GM23338 (cell line): Measurements from ENCODE around the gene EXTL1. TPM values are rescaled to one million over a fixed set of nuclear protein-coding genes. Genes with fewer than 3 reads are reported as not detected.

Experiments used
- ATAC-seq: fragments of 200-7000 bp; cut with Tn5 transposase; 3 replicates; pipeline ENCODE4 v1.9.1; 2020
- DNase-seq: peaks from one replicate; pipeline ENCODE4 v3.0.0-alpha.2; 2015; ENCODE audit warnings: low spot score
- H2AFZ ChIP-seq: fragments of 200-600 bp; sonication (generic); 2 replicates; pipeline ENCODE4 v1.8.0; 2016; ENCODE audit warnings: antibody characterized with exemption, mild to moderate bottlenecking, moderate library complexity
- H3F3A ChIP-seq: fragments of 200-600 bp; sonication (generic); replicated peaks from 2 replicates; pipeline ENCODE4 v1.8.0; 2017; ENCODE audit warnings: antibody characterized with exemption, mixed run types, low read depth
- H3K27ac ChIP-seq: fragments of 200-600 bp; sonication (generic); 2 replicates; pipeline ENCODE4 v1.6.1; 2016; ENCODE audit warnings: low read depth
- H3K27me3 ChIP-seq: fragments of 200-600 bp; sonication (generic); 2 replicates; pipeline ENCODE4 v1.8.0; 2016; ENCODE audit warnings: mild to moderate bottlenecking, mixed run types, moderate library complexity; ENCODE audit not compliant: insufficient read depth
- H3K36me3 ChIP-seq: fragments of 200-600 bp; sonication (generic); 2 replicates; pipeline ENCODE4 v1.8.0; 2016; ENCODE audit warnings: mild to moderate bottlenecking; ENCODE audit not compliant: insufficient read depth
- H3K4me1 ChIP-seq: fragments of 200-600 bp; sonication (generic); 2 replicates; pipeline ENCODE4 v1.8.0; 2016; ENCODE audit warnings: mild to moderate bottlenecking, moderate library complexity; ENCODE audit not compliant: insufficient read depth
- H3K4me2 ChIP-seq: fragments of 200-600 bp; sonication (generic); 2 replicates; pipeline ENCODE4 v1.7.1; 2017; ENCODE audit warnings: mixed run types
- H3K4me3 ChIP-seq: fragments of 200-600 bp; sonication (generic); 2 replicates; pipeline ENCODE4 v1.6.1; 2016; ENCODE audit warnings: mixed run types
- H3K79me2 ChIP-seq: fragments of 200-600 bp; sonication (generic); replicated peaks from 2 replicates; pipeline ENCODE4 v1.8.0; 2017; ENCODE audit warnings: mild to moderate bottlenecking; ENCODE audit not compliant: insufficient read depth
- H3K9me2 ChIP-seq: fragments of 200-600 bp; sonication (generic); 2 replicates; pipeline ENCODE4 v1.8.0; 2017; ENCODE audit not compliant: insufficient read depth
- H4K20me1 ChIP-seq: fragments of 200-600 bp; sonication (generic); replicated peaks from 2 replicates; pipeline ENCODE4 v1.8.0; 2017; ENCODE audit warnings: mild to moderate bottlenecking; ENCODE audit not compliant: insufficient read depth
- H3K27ac Mint-ChIP-seq: 2 replicates; pipeline ENCODE4 v1.8.0; 2020; ENCODE audit warnings: inconsistent platforms, mild to moderate bottlenecking, moderate library complexity, mixed read lengths
- H3K27me3 Mint-ChIP-seq: 3 replicates; pipeline ENCODE4 v1.8.0; 2022; ENCODE audit warnings: low read depth, mild to moderate bottlenecking, moderate library complexity, mixed read lengths, inconsistent platforms; ENCODE audit not compliant: insufficient read depth, poor library complexity
- H3K36me3 Mint-ChIP-seq: 3 replicates; pipeline ENCODE4 v1.8.0; 2021; ENCODE audit warnings: low read depth, mild to moderate bottlenecking, inconsistent platforms, moderate library complexity, mixed read lengths
- H3K4me1 Mint-ChIP-seq: 3 replicates; pipeline ENCODE4 v1.8.0; 2020; ENCODE audit warnings: mild to moderate bottlenecking, inconsistent platforms, mixed read lengths
- H3K4me3 Mint-ChIP-seq: 3 replicates; pipeline ENCODE4 v1.8.0; 2021; ENCODE audit warnings: moderate library complexity, mild to moderate bottlenecking, inconsistent platforms, mixed read lengths
- H3K9me3 Mint-ChIP-seq: 3 replicates; pipeline ENCODE4 v1.8.0; 2020; ENCODE audit warnings: moderate library complexity, mild to moderate bottlenecking, inconsistent platforms, mixed read lengths
- CTCF ChIP-seq, 2 experiments: fragments of 200-600 bp in 1 of 2; sonication (generic) in 1 of 2; conservative IDR thresholded peaks; 2 replicates each; pipeline versions ENCODE4 v1.5.1 to v1.6.1; 2016 to 2017; ENCODE audit warnings: antibody characterized with exemption in 2 of 2, low read depth in 2 of 2, mild to moderate bottlenecking in 2 of 2, moderate library complexity in 1 of 2
- ETS1 ChIP-seq: IDR thresholded peaks from 2 replicates; pipeline ENCODE4 v1.6.1; 2016; ENCODE audit warnings: antibody characterized with exemption
- EZH2 ChIP-seq: fragments of 200-600 bp; sonication (generic); IDR thresholded peaks from one replicate; pipeline ENCODE4 v1.8.0; 2017; ENCODE audit warnings: antibody characterized with exemption, mild to moderate bottlenecking, low read depth; ENCODE audit not compliant: unreplicated experiment
- EZH2phosphoT487 ChIP-seq: fragments of 200-600 bp; sonication (generic); IDR thresholded peaks from one replicate; pipeline ENCODE4 v1.8.1; 2018; ENCODE audit warnings: antibody characterized with exemption; ENCODE audit not compliant: unreplicated experiment
- NANOG ChIP-seq: IDR thresholded peaks from 2 replicates; pipeline ENCODE4 v1.6.1; 2016; ENCODE audit warnings: antibody characterized with exemption, borderline replicate concordance
- POLR2AphosphoS5 ChIP-seq: IDR thresholded peaks from 2 replicates; pipeline ENCODE4 v1.6.1; 2016; ENCODE audit warnings: antibody characterized with exemption, low read depth
- STAT1 ChIP-seq: IDR thresholded peaks from one replicate; pipeline ENCODE4 v1.6.1; 2016; ENCODE audit warnings: antibody characterized with exemption; ENCODE audit not compliant: unreplicated experiment
- ZNF331 ChIP-seq: fragments of 250-450 bp; sonication (Bioruptor Pico); IDR thresholded peaks from 2 replicates; pipeline ENCODE4 v1.5.0; 2020; ENCODE audit warnings: low read depth, mild to moderate bottlenecking, moderate library complexity
- ZNF462 ChIP-seq: fragments of 250-450 bp; sonication (Bioruptor Pico); IDR thresholded peaks from 2 replicates; pipeline ENCODE4 v1.5.0; 2020; ENCODE audit warnings: mild to moderate bottlenecking, moderate library complexity
- long read RNA-seq: library from polyadenylated mRNA; unstranded; transcript quantifications from one replicate; pipeline ENCODE4 v2.0.0, GENCODE V29; 2020; ENCODE audit not compliant: unreplicated experiment
- polyA plus RNA-seq: library from polyadenylated mRNA; unstranded; fragments of >200 nt; fragmentation: Nextera tagmentation; extraction: Ambion mirVana; gene quantifications from 2 replicates; pipeline ENCODE4 v1.2.1, GENCODE V29; 2016
- total RNA-seq: library from RNA; depleted of rRNA; stranded (reverse); fragments of >200 nt; shearing (Covaris generic); gene quantifications from 2 replicates; pipeline ENCODE4 v1.2.3, GENCODE V29; 2014; rRNA removed

EXTL1 gene
- total RNA-seq (0.35 and 1.2 TPM in 2 replicates), polyA plus RNA-seq (0.21 and 0.37 TPM in 2 replicates)
- long read RNA-seq, partial matches to known transcripts, result 0 of 1 reads
- long read RNA-seq, other reads (novel, unspliced or antisense), result 1 of 1 reads

- no peaks in the 10 kb centered on the region for H3K9me3 Mint-ChIP-seq
- Histone ChIP-seq H3K27me3 (no peaks in the 10 kb centered on the region), H3K9me2 (no peaks in the 10 kb centered on the region), H4K20me1 (no peaks in the 10 kb centered on the region), H3K27ac (no peak within 1 kb of the TSS), H3K79me2 (no peaks in the 10 kb centered on the region), H3F3A (no peaks in the 10 kb centered on the region), H3K4me2 (peak within 1 kb of the TSS; percentile 78), H3K4me3 (peak within 1 kb of the TSS; percentile 55), H2AFZ (peak within 1 kb of the TSS; percentile 75), H3K4me1 (peaks cover 3% of the 10 kb centered on the region; the same call in 1 of the 2 replicates), H3K36me3 (no peaks in the 10 kb centered on the region)
- TF ChIP-seq POLR2AphosphoS5, result peak; percentile 95
- TF ChIP-seq EZH2, result no peak
- peaks cover 24% of the 10 kb centered on the region for H3K4me1 Mint-ChIP-seq
- peak; percentile 94 for DNase-seq
- H3K27me3 Mint-ChIP-seq, result peaks cover 9% of the 10 kb centered on the region
- H3K36me3 Mint-ChIP-seq, result no peaks in the 10 kb centered on the region
- H3K4me3 Mint-ChIP-seq, result peak within 1 kb of the TSS; percentile 78
- no peak within 1 kb of the TSS; the same call in 1 of the 2 replicates for H3K27ac Mint-ChIP-seq
- ATAC-seq, result peak; percentile 92
These were observed at the start of gene EXTL1 for GRCh38 chr1:26021647-26022403. Gene EXTL1, plus strand, starts transcription at chr1:26021775. Its CDS starts 872 bp downstream, at chr1:26022647.

- peaks cover 12% of the 10 kb centered on the region; the same call in 2 of the 3 replicates for H3K4me1 Mint-ChIP-seq
- H3K27ac Mint-ChIP-seq, result no peak overlapping the region
- no peaks in the 10 kb centered on the region for H3K9me3 Mint-ChIP-seq
- H4K20me1 ChIP-seq, result no peaks in the 10 kb centered on the region; the same call in 1 of the 2 replicates
- no peaks in the 10 kb centered on the region for H3K27me3 ChIP-seq
- no peaks in the 10 kb centered on the region for H3K9me2 ChIP-seq
- 0 out of 2 replicates have a peak, but pooled peaks cover 9% of the 10 kb centered on the region for H3K36me3 ChIP-seq
- H3K4me1 ChIP-seq, result no peaks in the 10 kb centered on the region; the same call in none of the 2 replicates
- H3K27me3 Mint-ChIP-seq, result peaks cover 9% of the 10 kb centered on the region
- H3K4me2 ChIP-seq, result no peak overlapping the region
- DNase-seq (no peak), ATAC-seq (no peak)
- no peak overlapping the region for H3K4me3 ChIP-seq
- H3F3A ChIP-seq, result no peaks in the 10 kb centered on the region
- no peaks in the 10 kb centered on the region for H3K79me2 ChIP-seq
- H3K27ac ChIP-seq, result no peak overlapping the region
- peaks cover 35% of the 10 kb centered on the region for H3K36me3 Mint-ChIP-seq
- H3K4me3 Mint-ChIP-seq, result no peak overlapping the region
- H2AFZ ChIP-seq, result no peak overlapping the region
- TF ChIP-seq NANOG, result no peak
- TF ChIP-seq ZNF331 (CRISPR knock-in tag), result no peak
- TF ChIP-seq STAT1, result no peak
- TF ChIP-seq CTCF (conservative IDR thresholded peaks at IDR 0.05; ENCODE audit: low read depth in 2 of 2), result no peak
- TF ChIP-seq EZH2, result no peak
- no peak for TF ChIP-seq ETS1
- no peak for TF ChIP-seq EZH2phosphoT487
- TF ChIP-seq ZNF462, result no peak
These were observed 49.8 kb upstream of the EXTL1 start for GRCh38 chr1:25971811-25972180.
